Smooth muscle cell (in vitro differentiated cells): ENCODE measurements around the gene CLCF1. TPM values are rescaled to one million over a fixed set of nuclear protein-coding genes. Genes with fewer than 3 reads are reported as not detected.

Experiments used
- DNase-seq: peaks from one replicate; lab custom pipeline; 2025; ENCODE audit not compliant: unreplicated experiment; lab: John Stamatoyannopoulos, UW
- H2AFZ ChIP-seq: fragments of 200-600 bp; sonication (generic); 2 replicates; pipeline ENCODE4 v1.6.0; 2016; ENCODE audit warnings: antibody characterized with exemption, low read depth, mild to moderate bottlenecking
- H3F3A ChIP-seq: fragments of 200-600 bp; sonication (generic); 2 replicates; pipeline ENCODE4 v1.6.0; 2017; ENCODE audit warnings: antibody characterized with exemption, low read depth
- H3K27ac ChIP-seq: fragments of 200-600 bp; sonication (generic); 2 replicates; pipeline ENCODE4 v1.5.1; 2016; ENCODE audit warnings: low read depth, mild to moderate bottlenecking
- H3K27me3 ChIP-seq: fragments of 200-600 bp; sonication (generic); 2 replicates; pipeline ENCODE4 v1.6.1; 2016; ENCODE audit warnings: low read depth, mild to moderate bottlenecking
- H3K36me3 ChIP-seq: fragments of 200-600 bp; sonication (generic); 2 replicates; pipeline ENCODE4 v1.5.1; 2016; ENCODE audit warnings: low read depth
- H3K4me1 ChIP-seq: fragments of 200-600 bp; sonication (generic); 2 replicates; pipeline ENCODE4 v1.5.1; 2016; ENCODE audit warnings: low read depth
- H3K4me2 ChIP-seq: fragments of 200-600 bp; sonication (generic); 2 replicates; pipeline ENCODE4 v1.6.0; 2016; ENCODE audit warnings: mild to moderate bottlenecking
- H3K4me3 ChIP-seq: fragments of 200-600 bp; sonication (generic); 2 replicates; pipeline ENCODE4 v1.5.1; 2016; ENCODE audit warnings: mild to moderate bottlenecking
- H3K79me2 ChIP-seq: fragments of 200-600 bp; sonication (generic); 2 replicates; pipeline ENCODE4 v1.6.0; 2016; ENCODE audit warnings: low read depth, mild to moderate bottlenecking
- H3K9ac ChIP-seq: fragments of 200-600 bp; sonication (generic); 2 replicates; pipeline ENCODE4 v1.6.0; 2016; ENCODE audit warnings: low read depth
- H3K9me3 ChIP-seq: fragments of 200-600 bp; sonication (generic); replicated peaks from 2 replicates; pipeline ENCODE4 v1.5.1; 2016; ENCODE audit warnings: low read depth
- H4K20me1 ChIP-seq: fragments of 200-600 bp; sonication (generic); 2 replicates; pipeline ENCODE4 v1.6.0; 2016; ENCODE audit warnings: low read depth
- CTCF ChIP-seq: fragments of 200-600 bp; sonication (generic); IDR thresholded peaks from 2 replicates; pipeline ENCODE4 v1.5.1; 2017; ENCODE audit warnings: borderline replicate concordance, mild to moderate bottlenecking, antibody characterized with exemption; ENCODE audit not compliant: insufficient read depth, poor library complexity, severe bottlenecking
- WGBS: methylation state at CpG from one replicate; pipeline ENCODE4 v1.1.7; 2016; ENCODE audit warnings: low lambda C conversion rate; 5-methylcytosine and 5-hydroxymethylcytosine counted together
- polyA plus RNA-seq: library from polyadenylated mRNA; unstranded; fragments of >200 nt; fragmentation: Nextera tagmentation; extraction: Ambion mirVana; gene quantifications from 2 replicates; pipeline ENCODE4 v1.2.1, GENCODE V29; 2016
- total RNA-seq: library from RNA; depleted of rRNA; stranded (reverse); fragments of >200 nt; gene quantifications from 2 replicates; pipeline ENCODE4 v1.2.3, GENCODE V29; 2014

The CLCF1 gene
- total and polyA plus RNA-seq, 2 experiments from 2014 or later = 6.2 to 12.2 TPM

- whole genome bisulfite sequencing = 89% methylated on average over 4 of the region's 4 CpGs
- no peak for TF ChIP-seq CTCF
- H2AFZ ChIP-seq = no peak overlapping the region
- H3K27me3 ChIP-seq = no peaks in the 10 kb centered on the region
- peak overlapping the region; percentile 57 for H3K9ac ChIP-seq
- peak overlapping the region; percentile 98 for H3K27ac ChIP-seq
- peaks cover 27% of the 10 kb centered on the region for H3F3A ChIP-seq
- peaks cover 34% of the 10 kb centered on the region for H3K4me1 ChIP-seq
- no peaks in the 10 kb centered on the region for H3K9me3 ChIP-seq
- no peak overlapping the region for H3K4me3 ChIP-seq
- H4K20me1 ChIP-seq = peaks cover 2% of the 10 kb centered on the region
- no peak for DNase-seq
- H3K79me2 ChIP-seq = peaks cover 11% of the 10 kb centered on the region
- H3K36me3 ChIP-seq = no peaks in the 10 kb centered on the region
- H3K4me2 ChIP-seq = peak overlapping the region; percentile 85
Measured at GRCh38 chr11:67355794-67356386, 17.5 kb downstream of the CLCF1 start.

GRCh38 chr11:67355023-67355793 lies 18.2 kb downstream of the CLCF1 start:
- H3K4me2 ChIP-seq = peak overlapping the region; percentile 85
- H3K79me2 ChIP-seq = peaks cover 14% of the 10 kb centered on the region
- no peak overlapping the region for H3K4me3 ChIP-seq
- H3K27ac ChIP-seq = peak overlapping the region; percentile 98
- no peaks in the 10 kb centered on the region for H3K27me3 ChIP-seq
- no peaks in the 10 kb centered on the region for H3K9me3 ChIP-seq
- H2AFZ ChIP-seq = no peak overlapping the region
- H3K36me3 ChIP-seq = no peaks in the 10 kb centered on the region
- DNase-seq = no peak
- peak overlapping the region; percentile 57 for H3K9ac ChIP-seq
- TF ChIP-seq CTCF = no peak
- peaks cover 27% of the 10 kb centered on the region for H3F3A ChIP-seq
- peaks cover 34% of the 10 kb centered on the region for H3K4me1 ChIP-seq
- WGBS = 75% methylated on average over 11 of the region's 11 CpGs
- peaks cover 5% of the 10 kb centered on the region for H4K20me1 ChIP-seq

- Histone ChIP-seq H3K79me2 (peaks cover 14% of the 10 kb centered on the region), H3K4me3 (peak overlapping the region; percentile 63), H3K9ac (peak overlapping the region; percentile 78), H3K36me3 (no peaks in the 10 kb centered on the region), H3F3A (peaks cover 27% of the 10 kb centered on the region), H3K9me3 (no peaks in the 10 kb centered on the region), H3K4me1 (peaks cover 34% of the 10 kb centered on the region), H3K27me3 (no peaks in the 10 kb centered on the region), H2AFZ (peak overlapping the region; percentile 22), H3K4me2 (peak overlapping the region; percentile 85), H3K27ac (peak overlapping the region; percentile 98), H4K20me1 (peaks cover 5% of the 10 kb centered on the region)
- 39% methylated on average over 8 of the region's 8 CpGs for WGBS
- peak; percentile 15 for TF ChIP-seq CTCF
- DNase-seq = no peak
Measured at GRCh38 chr11:67354075-67355022, 19.0 kb downstream of the CLCF1 start.
